HG03196 (cell line): ENCODE data around the gene RASA2.
"Not testable (repeated sequence)": the region's sequence is repeated elsewhere in the genome, so short reads cannot be mapped to it uniquely, and the experiment has no call there.

ENCODE experiments used
- ATAC-seq: cut with Tn5 transposase; IDR thresholded peaks from one replicate; pipeline ENCODE4 v1.9.1; 2021; ENCODE audit not compliant: unreplicated experiment

RASA2 gene

GRCh38 chr3:141575879-141576743 is 89.3 kb downstream of the RASA2 start:
- no peak for ATAC-seq

GRCh38 chr3:141576744-141577052 is 89.9 kb downstream of the RASA2 start:
- no peak for ATAC-seq

- no peak for ATAC-seq
Observed at GRCh38 chr3:141578202-141578973, 91.6 kb downstream of the RASA2 start.

- ATAC-seq = no peak
Observed at GRCh38 chr3:141594357-141594756, 107.5 kb downstream of the RASA2 start.

GRCh38 chr3:141597931-141598330 is 111.1 kb downstream of the RASA2 start:
- no peak for ATAC-seq

GRCh38 chr3:141600331-141600730 is 113.5 kb downstream of the RASA2 start:
- ATAC-seq = no peak

- no peak for ATAC-seq
Observed at GRCh38 chr3:141602706-141603105, 115.9 kb downstream of the RASA2 start.

- ATAC-seq = no peak
Observed at GRCh38 chr3:141603473-141604035, 116.7 kb downstream of the RASA2 start.

- ATAC-seq = no peak
Observed at GRCh38 chr3:141605883-141606282, 119.1 kb downstream of the RASA2 start.

- no peak for ATAC-seq
Observed at GRCh38 chr3:141608438-141608837, 121.6 kb downstream of the RASA2 start.

GRCh38 chr3:141610939-141611338 is 124.1 kb downstream of the RASA2 start:
- ATAC-seq = no peak

GRCh38 chr3:141618103-141618910 is 131.5 kb downstream of the RASA2 start:
- ATAC-seq = no peak

- no peak for ATAC-seq
Observed at GRCh38 chr3:141618938-141619337, 132.1 kb downstream of the RASA2 start.

GRCh38 chr3:141619450-141619849 is 132.6 kb downstream of the RASA2 start:
- no peak for ATAC-seq

GRCh38 chr3:141623691-141624090 is 136.9 kb downstream of the RASA2 start:
- ATAC-seq = no peak

GRCh38 chr3:141625506-141625905 is 138.7 kb downstream of the RASA2 start:
- no peak for ATAC-seq

GRCh38 chr3:141628334-141628733 is 141.5 kb downstream of the RASA2 start:
- not testable (repeated sequence) for ATAC-seq

GRCh38 chr3:141628868-141629441 is 142.1 kb downstream of the RASA2 start:
- not testable (repeated sequence) for ATAC-seq

GRCh38 chr3:141629976-141630375 is 143.1 kb downstream of the RASA2 start:
- no peak for ATAC-seq

GRCh38 chr3:141632779-141633374 is 146.1 kb downstream of the RASA2 start:
- ATAC-seq = no peak
